Liver (tissue), 9 donors: ENCODE data around the gene NOS1AP. TPM values are rescaled to one million over a fixed set of nuclear protein-coding genes. Genes with fewer than 3 reads are reported as not detected.

Experiments used
- DNase-seq: peaks from one replicate; pipeline ENCODE4 v3.0.0-alpha.2; 2017; ENCODE audit warnings: low spot score
- H3K27ac ChIP-seq, 2 donors: one replicate each; pipeline ENCODE4 v1.7.0; 2013; ENCODE audit warnings: inconsistent platforms in 2 of 2, low read length in 2 of 2, control low read depth in 1 of 2, low read depth in 1 of 2, mild to moderate bottlenecking in 1 of 2
- H3K27me3 ChIP-seq, 4 donors: one replicate each; pipeline versions ENCODE4 v1.6.1 to v1.7.0; 2013; ENCODE audit warnings: low read length in 3 of 4, inconsistent platforms in 1 of 4, mild to moderate bottlenecking in 1 of 4, moderate library complexity in 1 of 4; ENCODE audit not compliant: control insufficient read depth in 4 of 4, insufficient read depth in 4 of 4
- H3K36me3 ChIP-seq, 4 donors: one replicate each; pipeline versions ENCODE4 v1.6.1 to v1.7.0; 2013; ENCODE audit warnings: low read length in 3 of 4, mild to moderate bottlenecking in 3 of 4, low read depth in 1 of 4, moderate library complexity in 1 of 4; ENCODE audit not compliant: control insufficient read depth in 4 of 4, insufficient read depth in 3 of 4
- H3K4me1 ChIP-seq, 4 donors: one replicate each; pipeline versions ENCODE4 v1.6.1 to v1.7.0; 2013; ENCODE audit warnings: low read length in 3 of 4, mild to moderate bottlenecking in 3 of 4, moderate library complexity in 1 of 4; ENCODE audit not compliant: control insufficient read depth in 4 of 4, insufficient read depth in 4 of 4
- H3K4me3 ChIP-seq, 3 donors: one replicate each; pipeline versions ENCODE4 v1.6.1 to v1.7.0; 2013; ENCODE audit warnings: low read length in 3 of 3, control low read depth in 1 of 3, low read depth in 1 of 3, mild to moderate bottlenecking in 1 of 3
- H3K9ac ChIP-seq, 2 donors: one replicate each; pipeline ENCODE4 v1.7.0; 2013; ENCODE audit warnings: low read length in 2 of 2, mild to moderate bottlenecking in 2 of 2, moderate library complexity in 2 of 2, control low read depth in 1 of 2, low read depth in 1 of 2
- H3K9me3 ChIP-seq, 4 donors: one replicate each; pipeline versions ENCODE4 v1.6.1 to v1.7.0; 2013; ENCODE audit warnings: low read length in 3 of 4; ENCODE audit not compliant: control insufficient read depth in 4 of 4
- CTCF ChIP-seq: fragments of 150-350 bp; IDR thresholded peaks from 2 replicates; pipeline ENCODE4 v1.5.1; 2017; ENCODE audit warnings: improper control_type of control experiment, low read depth, low read length; ENCODE audit not compliant: missing input control
- EGR1 ChIP-seq, 2 donors: IDR thresholded peaks; 2 replicates each; pipeline ENCODE4 v1.6.1; 2016 to 2018; ENCODE audit warnings: antibody characterized with exemption in 2 of 2, low read depth in 2 of 2
- FOXA1 ChIP-seq: IDR thresholded peaks from 2 replicates; pipeline ENCODE4 v1.6.1; 2016; ENCODE audit warnings: antibody characterized with exemption
- FOXA2 ChIP-seq: IDR thresholded peaks from 2 replicates; pipeline ENCODE4 v1.6.1; 2016; ENCODE audit warnings: antibody characterized with exemption
- GABPA ChIP-seq, 2 donors: IDR thresholded peaks in 1 of 2; conservative IDR thresholded peaks in 1 of 2; 2 replicates each; pipeline ENCODE4 v1.6.1; 2016; ENCODE audit warnings: antibody characterized with exemption in 2 of 2, mild to moderate bottlenecking in 1 of 2, moderate library complexity in 1 of 2
- HNF4A ChIP-seq, 2 donors: conservative IDR thresholded peaks; 2 replicates each; pipeline ENCODE4 v1.6.1; 2016; ENCODE audit warnings: antibody characterized with exemption in 2 of 2, mild to moderate bottlenecking in 2 of 2
- HNF4G ChIP-seq: IDR thresholded peaks from 2 replicates; pipeline ENCODE4 v1.6.1; 2016; ENCODE audit warnings: antibody characterized with exemption
- JUND ChIP-seq, 2 donors: IDR thresholded peaks; 2 replicates each; pipeline ENCODE4 v1.6.1; 2016; ENCODE audit warnings: antibody characterized with exemption in 2 of 2
- MAX ChIP-seq: IDR thresholded peaks from 2 replicates; pipeline ENCODE4 v1.6.1; 2016; ENCODE audit warnings: antibody characterized with exemption
- NR2F2 ChIP-seq: IDR thresholded peaks from 2 replicates; pipeline ENCODE4 v1.6.1; 2016; ENCODE audit warnings: antibody characterized with exemption
- RAD21 ChIP-seq, 2 donors: IDR thresholded peaks; 2 replicates each; pipeline ENCODE4 v1.6.1; 2016; ENCODE audit warnings: antibody characterized with exemption in 2 of 2, mild to moderate bottlenecking in 2 of 2
- REST ChIP-seq: IDR thresholded peaks from 2 replicates; pipeline ENCODE4 v1.6.1; 2016; ENCODE audit warnings: antibody characterized with exemption, mild to moderate bottlenecking
- SP1 ChIP-seq: IDR thresholded peaks from 2 replicates; pipeline ENCODE4 v1.6.1; 2018; ENCODE audit warnings: antibody characterized with exemption, mild to moderate bottlenecking
- TAF1 ChIP-seq: conservative IDR thresholded peaks from 2 replicates; pipeline ENCODE4 v1.6.1; 2016; ENCODE audit warnings: antibody characterized with exemption, mild to moderate bottlenecking
- YY1 ChIP-seq: IDR thresholded peaks from 2 replicates; pipeline ENCODE4 v1.6.1; 2016; ENCODE audit warnings: antibody characterized with exemption, mild to moderate bottlenecking
- WGBS: extraction: QIAGEN DNeasy Blood & Tissue Kit; methylation state at CpG from one replicate; pipeline ENCODE4 v1.1.7; 2013; 5-methylcytosine and 5-hydroxymethylcytosine counted together
- polyA plus RNA-seq, 2 donors: library from polyadenylated mRNA; stranded (reverse) in 1 of 2; unstranded in 1 of 2; fragments of 200-250 nt in 1 of 2; fragments of >200 nt in 1 of 2; fragmentation: Nextera tagmentation in 1 of 2; extraction: Ambion mirVana in 1 of 2; gene quantifications; one replicate each; pipeline versions ENCODE4 v1.2.1 to v1.2.3, GENCODE V29; 2013 to 2015
- total RNA-seq, 2 donors: library from RNA; depleted of rRNA; stranded (reverse); fragments of >200 nt; gene quantifications; one replicate each; pipeline ENCODE4 v1.2.3, GENCODE V29; 2014
- TF ChIP-seq, protein P1 (sequence below): IDR thresholded peaks from 2 replicates; pipeline ENCODE4 v1.6.1; 2016; ENCODE audit warnings: antibody characterized with exemption
- TF ChIP-seq, protein P2 (sequence below): IDR thresholded peaks from 2 replicates; pipeline ENCODE4 v1.6.1; 2016; ENCODE audit warnings: antibody characterized with exemption
- donor health status: healthy.
- donor health status: healthy.
- donor health status: healthy.
- donor health status: healthy.
- donor health status: healthy.

The NOS1AP gene
- total and polyA plus RNA-seq, 4 donors, result 1.4 to 13.0 (median 4.5) TPM

- 90% methylated on average over 4 of the region's 4 CpGs for WGBS
- Histone ChIP-seq H3K27ac (no peak overlapping the region), H3K27me3 (no peaks in the 10 kb centered on the region), H3K36me3 (no peaks in the 10 kb centered on the region), H3K9me3 (no peaks in the 10 kb centered on the region), H3K9ac (no peak overlapping the region), H3K4me3 (no peak overlapping the region), H3K4me1 (peaks cover 3 to 28% (median 26%) of the 10 kb centered on the region in 4 donors)
- no peak for DNase-seq
- no peak for TF ChIP-seq FOXA1
- no peak for TF ChIP-seq RAD21 (IDR thresholded peaks at IDR 0.05)
- TF ChIP-seq CTCF, result no peak
- no peak for TF ChIP-seq HNF4A (conservative IDR thresholded peaks at IDR 0.05)
- no peak for TF ChIP-seq REST
- TF ChIP-seq, protein P1, sequence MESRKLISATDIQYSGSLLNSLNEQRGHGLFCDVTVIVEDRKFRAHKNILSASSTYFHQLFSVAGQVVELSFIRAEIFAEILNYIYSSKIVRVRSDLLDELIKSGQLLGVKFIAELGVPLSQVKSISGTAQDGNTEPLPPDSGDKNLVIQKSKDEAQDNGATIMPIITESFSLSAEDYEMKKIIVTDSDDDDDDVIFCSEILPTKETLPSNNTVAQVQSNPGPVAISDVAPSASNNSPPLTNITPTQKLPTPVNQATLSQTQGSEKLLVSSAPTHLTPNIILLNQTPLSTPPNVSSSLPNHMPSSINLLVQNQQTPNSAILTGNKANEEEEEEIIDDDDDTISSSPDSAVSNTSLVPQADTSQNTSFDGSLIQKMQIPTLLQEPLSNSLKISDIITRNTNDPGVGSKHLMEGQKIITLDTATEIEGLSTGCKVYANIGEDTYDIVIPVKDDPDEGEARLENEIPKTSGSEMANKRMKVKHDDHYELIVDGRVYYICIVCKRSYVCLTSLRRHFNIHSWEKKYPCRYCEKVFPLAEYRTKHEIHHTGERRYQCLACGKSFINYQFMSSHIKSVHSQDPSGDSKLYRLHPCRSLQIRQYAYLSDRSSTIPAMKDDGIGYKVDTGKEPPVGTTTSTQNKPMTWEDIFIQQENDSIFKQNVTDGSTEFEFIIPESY, result no peak
- no peak for TF ChIP-seq GABPA (IDR thresholded peaks at IDR 0.05 in 1 of 2, conservative IDR thresholded peaks at IDR 0.05 in 1 of 2)
- no peak for TF ChIP-seq NR2F2
- TF ChIP-seq HNF4G, result no peak
- TF ChIP-seq YY1, result no peak
These were observed 1.2 kb upstream of the NOS1AP start for GRCh38 chr1:162068301-162068700.

- peaks cover 3 to 28% (median 26%) of the 10 kb centered on the region in 4 donors for H3K4me1 ChIP-seq
- DNase-seq, result peak; percentile 37
- H3K27me3 ChIP-seq, result no peaks in the 10 kb centered on the region
- peak overlapping the region; percentile 17 to 34 for H3K9ac ChIP-seq
- no peaks in the 10 kb centered on the region for H3K36me3 ChIP-seq
- no peaks in the 10 kb centered on the region for H3K9me3 ChIP-seq
- H3K4me3 ChIP-seq, result peak overlapping the region; percentile 71 to 96 (median 92)
- under 1% methylated on average over 29 of the region's 29 CpGs for WGBS
- H3K27ac ChIP-seq, result peak overlapping the region; percentile 79
- TF ChIP-seq HNF4G (no peak), RAD21 (IDR thresholded peaks at IDR 0.05) (no peak), TAF1 (no peak), EGR1 (IDR thresholded peaks at IDR 0.05; ENCODE audit: low read depth in 2 of 2) (no peak), GABPA (IDR thresholded peaks at IDR 0.05 in 1 of 2, conservative IDR thresholded peaks at IDR 0.05 in 1 of 2) (no peak), FOXA2 (no peak), SP1 (no peak), MAX (no peak), FOXA1 (no peak), NR2F2 (no peak), CTCF (no peak), YY1 (no peak), JUND (IDR thresholded peaks at IDR 0.05) (no peak)
- TF ChIP-seq, protein P1, result no peak
- TF ChIP-seq, protein P2, sequence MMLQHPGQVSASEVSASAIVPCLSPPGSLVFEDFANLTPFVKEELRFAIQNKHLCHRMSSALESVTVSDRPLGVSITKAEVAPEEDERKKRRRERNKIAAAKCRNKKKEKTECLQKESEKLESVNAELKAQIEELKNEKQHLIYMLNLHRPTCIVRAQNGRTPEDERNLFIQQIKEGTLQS, result no peak
These were observed 730 bp downstream of the NOS1AP start for GRCh38 chr1:162070094-162070748.
